Left colon (tissue), 2 donors: ENCODE measurements around the gene PRKACB. TPM values are rescaled to one million over a fixed set of nuclear protein-coding genes. Genes with fewer than 3 reads are reported as not detected.
A peak's percentile ranks its signal among the peaks of the same experiment; 100 is the strongest.
"Not testable (repeated sequence)": the region's sequence is repeated elsewhere in the genome, so short reads cannot be mapped to it uniquely, and the experiment has no call there.

ENCODE experiments used
- ATAC-seq: fragments of 200-7000 bp; cut with Tn5 transposase; one replicate; pipeline ENCODE4 v1.9.1; 2020; ENCODE audit warnings: mild to moderate bottlenecking, moderate library complexity
- DNase-seq, 2 donors: peaks; one replicate each; pipeline ENCODE4 v3.0.0-alpha.2; 2020
- intact Hi-C, 2 donors: fragments of 100-400 bp; cut with DNase I in 1 of 2; cut with micrococcal nuclease in 1 of 2; formaldehyde crosslinking; loops; one replicate each; pipeline versions ENCODE4 v1.11.2 to v1.14.0; 2022; cut with DNase I, micrococcal nuclease
- long read RNA-seq: library from polyadenylated mRNA; unstranded; transcript quantifications from one replicate; pipeline ENCODE4 v2.0.0, GENCODE V29; 2021
- total RNA-seq, 2 donors: library from RNA; stranded (reverse); fragmentation: NEBNext Ultra II Directional; extraction: Animal tissue kit (Norgen Biotek cat#: 25700); gene quantifications; one replicate each; pipeline ENCODE4 v1.2.1, GENCODE V29; 2021
- donor health status: DM: no; HTN: no; CAD: no.
- donor health status: DM: yes; HTN: yes; CAD: no.

Gene PRKACB
- total RNA-seq, result 100 to 1,000 TPM; 113 to 127 TPM
- long read RNA-seq, full-length matches to known transcripts, result 57 of 85 reads
- long read RNA-seq, partial matches to known transcripts, result 4 of 85 reads
- long read RNA-seq, other reads (novel, unspliced or antisense), result 24 of 85 reads

GRCh38 chr1:84143796-84144565 lies at the start of gene PRKACB:
TSS of gene PRKACB (plus strand) at chr1:84144271. CDS start at chr1:84144362, 91 bp downstream.
- intact Hi-C loops, result loop anchor here in 1 of 2 donors (5.0 kb wide), 1 partner anchor 288 kb away; no protein-coding TSS in a partner anchor
- no peak for DNase-seq
- ATAC-seq, result peak; percentile 77

GRCh38 chr1:84095308-84095707 lies 48.8 kb upstream of the PRKACB start:
- DNase-seq, result no peak
- ATAC-seq, result no peak
- intact Hi-C loops, result no loop called here

- DNase-seq (no peak), ATAC-seq (no peak)
- intact Hi-C loops, result no loop called here
Measured at GRCh38 chr1:84096176-84096575, 47.9 kb upstream of the PRKACB start.

DNA sequence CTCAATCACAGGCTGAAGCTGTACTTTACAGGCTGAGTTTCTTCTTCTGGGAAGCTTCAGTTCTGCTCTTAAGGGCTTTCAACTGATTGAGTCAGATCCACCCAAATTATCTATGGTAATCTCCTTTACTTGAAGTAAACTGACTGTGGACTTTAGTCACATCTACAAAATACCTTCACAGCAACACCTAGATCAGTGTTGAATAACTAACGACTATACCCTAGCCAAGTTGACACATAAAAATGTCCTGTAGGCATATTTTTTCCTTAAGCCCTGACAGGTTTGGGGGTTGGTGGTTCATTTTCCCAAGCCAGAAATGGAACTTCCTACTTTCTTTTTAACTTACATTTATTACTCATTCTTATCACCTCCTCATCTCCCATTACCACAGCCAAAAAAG lies 42.9 kb upstream of the PRKACB start:
- DNase-seq, result no peak
- intact Hi-C loops, result no loop called here
- peak; percentile 53 for ATAC-seq

DNA sequence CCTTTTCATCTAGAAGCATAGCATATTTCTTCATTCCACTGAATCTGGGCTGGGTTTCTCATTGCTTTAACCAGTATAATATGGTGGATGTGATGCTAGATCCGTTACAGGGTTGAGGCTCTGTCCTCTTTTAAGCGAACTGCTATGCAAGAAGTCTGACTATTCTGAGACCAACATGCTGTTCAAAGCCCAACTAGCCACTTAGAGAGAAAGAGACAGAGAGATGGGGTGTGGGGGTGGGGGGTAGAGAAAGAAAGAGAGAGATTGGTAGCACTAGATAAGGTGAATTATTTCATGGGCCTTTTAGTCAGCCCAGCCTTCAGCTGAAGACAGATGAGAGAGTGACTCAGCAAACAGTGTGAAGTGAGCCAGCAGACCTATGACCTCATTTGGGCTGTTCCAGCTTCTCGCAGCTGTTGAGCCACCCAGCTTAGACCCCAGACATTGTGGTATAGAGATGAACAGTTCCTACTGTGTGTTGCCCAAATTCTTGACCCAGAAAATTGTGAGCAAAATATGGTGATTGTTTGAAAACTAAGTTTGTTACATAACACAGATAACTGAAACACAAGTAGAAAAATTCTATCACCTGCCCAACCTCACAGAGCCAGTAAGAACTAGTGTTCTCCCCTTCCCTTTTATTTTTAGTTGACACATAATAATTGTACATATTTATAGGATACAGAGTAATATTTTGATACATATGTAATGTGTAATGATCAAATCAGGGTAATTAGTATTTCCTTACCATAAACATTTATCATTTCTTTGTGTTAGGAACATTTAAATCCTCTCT lies 40.7 kb upstream of the PRKACB start:
- ATAC-seq, result peak; percentile 86
- intact Hi-C loops, result no loop called here
- DNase-seq, result peak; percentile 16 to 30

GRCh38 chr1:84107538-84107937 lies 36.5 kb upstream of the PRKACB start:
- intact Hi-C loops, DNase-seq, ATAC-seq: not testable (repeated sequence)

- intact Hi-C loops, result no loop called here
- DNase-seq (no peak), ATAC-seq (no peak)
Measured at GRCh38 chr1:84107955-84108354, 36.1 kb upstream of the PRKACB start.

- DNase-seq (no peak), ATAC-seq (no peak)
- intact Hi-C loops, result no loop called here
Measured at GRCh38 chr1:84108900-84109578, 35.0 kb upstream of the PRKACB start.

DNA sequence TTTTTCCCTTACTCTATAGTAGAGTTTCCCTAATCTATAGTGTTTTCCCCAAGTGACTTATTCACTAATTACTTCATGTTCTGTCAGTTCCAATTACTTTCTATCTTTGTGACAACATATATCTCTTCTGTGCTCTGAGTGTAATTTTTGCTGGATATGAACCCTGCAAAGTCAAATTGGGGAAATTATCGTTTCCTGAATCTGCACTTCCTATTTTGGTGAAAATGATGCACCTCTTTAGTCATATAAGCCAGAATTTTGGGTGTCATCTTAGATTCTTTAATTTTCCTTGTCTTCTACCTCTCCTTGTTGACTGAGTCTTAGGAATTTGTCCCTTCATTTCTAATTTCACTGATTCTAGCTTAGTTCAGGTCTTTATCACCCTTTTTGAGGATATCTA lies 33.4 kb upstream of the PRKACB start:
- ATAC-seq (no peak), DNase-seq (no peak)
- intact Hi-C loops, result no loop called here

GRCh38 chr1:84116558-84116957 lies 27.5 kb upstream of the PRKACB start:
- ATAC-seq, result no peak
- DNase-seq, result no peak
- intact Hi-C loops, result no loop called here

DNA sequence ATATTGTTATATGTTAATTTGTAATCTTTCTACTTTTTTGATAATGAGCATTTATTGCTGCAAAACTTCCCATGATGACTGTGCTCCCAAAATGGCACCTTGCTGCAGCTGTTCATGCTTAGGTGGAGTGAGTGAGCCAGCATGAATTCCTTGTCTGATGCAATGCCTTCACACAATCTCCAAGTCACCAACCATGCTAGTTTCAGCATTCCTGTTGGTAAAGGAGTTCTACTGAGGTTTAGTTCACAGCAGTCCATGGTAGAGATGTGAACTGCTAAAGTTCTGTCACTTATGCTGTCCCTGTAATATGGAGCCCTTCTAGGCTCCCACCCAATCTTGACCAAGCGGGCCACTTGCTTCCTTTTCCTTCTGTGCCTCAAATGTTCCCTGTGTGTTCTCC lies 26.2 kb upstream of the PRKACB start:
- no peak for DNase-seq
- intact Hi-C loops, result no loop called here
- ATAC-seq, result no peak

- intact Hi-C loops, result loop anchor here in 1 of 2 donors (5.0 kb wide), 1 partner anchor 189 kb away; no protein-coding TSS in a partner anchor
- no peak for ATAC-seq
- no peak for DNase-seq
Measured at GRCh38 chr1:84121360-84121759, 22.7 kb upstream of the PRKACB start.

DNA sequence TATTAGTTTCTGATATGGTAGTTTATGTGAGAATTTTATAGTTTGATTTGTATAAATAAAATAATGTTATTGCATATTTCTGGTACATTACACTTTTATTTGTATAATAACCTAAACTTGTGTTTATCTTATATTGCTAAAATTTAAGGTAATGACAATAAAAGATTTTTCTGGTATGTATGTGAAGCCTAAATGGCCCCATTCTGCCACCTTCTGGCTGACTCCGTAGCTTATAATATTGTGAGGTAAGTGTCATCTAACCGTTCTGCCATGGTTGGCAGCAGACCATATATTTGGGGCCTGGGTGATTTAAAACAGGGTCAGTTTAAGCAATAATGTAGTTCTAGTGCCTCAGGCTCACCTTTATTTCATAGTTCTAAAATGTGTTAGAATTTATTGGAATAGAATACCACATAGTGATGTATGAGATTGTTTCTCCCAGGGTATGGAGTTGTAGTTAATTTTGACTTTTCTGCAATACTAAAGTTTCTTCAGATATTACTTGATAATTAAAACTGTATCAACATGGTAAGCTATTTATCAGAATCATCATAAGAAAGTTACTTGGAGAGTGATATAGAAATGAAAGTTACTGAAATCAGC lies 21.2 kb upstream of the PRKACB start:
- peak; percentile 76 for ATAC-seq
- DNase-seq, result peak; percentile 30 to 67
- intact Hi-C loops, result loop anchor here in 1 of 2 donors (5.0 kb wide), 1 partner anchor 191 kb away; no protein-coding TSS in a partner anchor

GRCh38 chr1:84133479-84133878 lies 10.6 kb upstream of the PRKACB start:
- intact Hi-C loops, result no loop called here
- no peak for DNase-seq
- ATAC-seq, result no peak

GRCh38 chr1:84135341-84135740 lies 8.7 kb upstream of the PRKACB start:
- DNase-seq, result no peak
- intact Hi-C loops, result no loop called here
- ATAC-seq, result no peak

DNA sequence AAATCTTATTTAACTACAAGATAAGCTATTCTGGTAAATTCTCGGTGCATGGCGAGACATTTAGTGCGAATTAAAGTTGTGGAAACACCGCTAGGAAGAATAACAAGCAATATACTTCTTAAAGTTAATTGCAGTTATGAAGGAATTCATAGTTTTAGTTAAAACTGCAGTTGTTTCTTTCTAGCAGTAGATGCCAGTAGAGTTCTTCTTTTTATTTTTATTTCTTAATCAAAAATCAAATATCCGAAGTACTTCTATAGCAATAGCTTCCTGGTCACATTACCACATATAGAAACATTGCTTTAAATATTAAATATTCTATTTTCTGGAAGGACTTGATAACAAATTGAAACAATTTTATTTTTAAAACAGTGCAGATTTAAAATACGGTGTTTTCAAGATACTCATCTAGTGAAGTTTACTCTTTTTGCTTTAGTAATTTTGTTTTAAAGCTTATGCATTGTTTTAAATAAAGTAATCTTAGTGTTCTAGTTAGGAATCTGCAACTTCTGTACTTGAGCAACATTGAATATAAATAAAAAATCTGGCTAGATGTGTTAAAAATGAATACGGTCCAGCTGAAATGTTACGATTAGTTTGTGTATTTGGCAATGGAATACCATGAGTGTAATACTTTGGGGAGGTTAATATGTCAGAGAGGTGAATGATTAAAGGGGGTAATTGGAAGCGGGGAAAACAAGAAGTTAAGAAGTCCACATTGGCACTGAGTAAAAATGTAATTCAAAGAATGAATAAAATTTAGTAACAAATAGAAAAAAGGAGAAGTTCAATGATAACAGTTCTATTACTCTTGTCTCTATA lies 2.7 kb upstream of the PRKACB start:
- DNase-seq (no peak), ATAC-seq (peak; percentile 36)
- intact Hi-C loops, result loop anchor here in 1 of 2 donors (5.0 kb wide), 1 partner anchor 291 kb away; no protein-coding TSS in a partner anchor

GRCh38 chr1:84145068-84145467 lies 997 bp downstream of the PRKACB start:
- DNase-seq (no peak), ATAC-seq (peak; percentile 71)
- intact Hi-C loops, result no loop called here
